Gastrocnemius medialis (tissue), 4 donors: ENCODE results near the gene OGFR.

ENCODE experiments used
- CTCF ChIP-seq, 5 experiments: fragments of 450-650 bp in 3 of 5; fragments of 200-600 bp in 2 of 5; sonication (generic) in 2 of 5; IDR thresholded peaks in 4 of 5; conservative IDR thresholded peaks in 1 of 5; 1 replicate in 4 of 5; 2 replicates in 1 of 5; pipeline ENCODE4 v1.5.1; 2016 to 2019; ENCODE audit warnings: antibody characterized with exemption in 5 of 5, mild to moderate bottlenecking in 3 of 5, moderate library complexity in 3 of 5
- POLR2A ChIP-seq, 2 donors: fragments of 450-650 bp; IDR thresholded peaks; one replicate each; pipeline ENCODE4 v1.6.1; 2017; ENCODE audit warnings: antibody characterized with exemption in 2 of 2, mild to moderate bottlenecking in 2 of 2, moderate library complexity in 2 of 2

GRCh38 chr20:62792182-62792939, 12.3 kb upstream of the OGFR start:
- TF ChIP-seq CTCF (IDR thresholded peaks at IDR 0.05 in 4 of 5, conservative IDR thresholded peaks at IDR 0.05 in 1 of 5) = no peak
- TF ChIP-seq POLR2A (IDR thresholded peaks at IDR 0.05) = no peak
